HCT116 (cell line): ENCODE measurements around the gene LPAR1. TPM values are rescaled to one million over a fixed set of nuclear protein-coding genes. Genes with fewer than 3 reads are reported as not detected.

Experiments used
- ATAC-seq: fragments of 200-7000 bp; cut with Tn5 transposase; 2 replicates; pipeline ENCODE4 v1.9.1; 2020; ENCODE audit warnings: mild to moderate bottlenecking, moderate library complexity
- BruUV-seq: library from RNA; stranded (reverse); fragments of 400-500 nt; replicated peaks from 2 replicates; lab custom pipeline; 2021; lab: Mats Ljungman, UMichigan
- CTCF ChIA-PET: fragments of 300-600 bp; sonication (Branson Sonifier 250); formaldehyde crosslinking; loops from one replicate; lab custom pipeline; 2021; ENCODE audit warnings: antibody characterized with exemption; lab: Charles Lee
- POLR2A ChIA-PET: fragments of 300-600, 350-600 bp; sonication (Branson Sonifier 250); formaldehyde crosslinking; loops from one replicate; lab custom pipeline; 2021; ENCODE audit warnings: antibody characterized with exemption; lab: Charles Lee
- RAD21 ChIA-PET, 2 experiments: fragments of 300-600 bp; sonication (Branson Sonifier 250); formaldehyde crosslinking; loops; one replicate each; lab custom pipeline; 2023; ENCODE audit warnings: low total read pairs in 2 of 2; ENCODE audit not compliant: uncharacterized antibody in 2 of 2, unreplicated experiment in 2 of 2, low non-redundant PET in 1 of 2; lab: Charles Lee
- DNase-seq: peaks from one replicate; pipeline ENCODE4 v3.0.0-alpha.2; 2010; ENCODE audit warnings: low read depth, low spot score
- H2AFZ ChIP-seq: fragments of 200-600 bp; shearing (Covaris generic), sonication (generic); 2 replicates; pipeline ENCODE4 v1.6.1; 2017; ENCODE audit warnings: low read depth, mixed run types, mixed read lengths, antibody characterized with exemption, low read length; ENCODE audit not compliant: poor library complexity, severe bottlenecking
- H3K27ac ChIP-seq: 2 replicates; pipeline ENCODE4 v1.5.1; 2012; ENCODE audit warnings: low read depth, low read length
- H3K27me3 ChIP-seq: fragments of 200-600 bp; sonication (generic); 2 replicates; pipeline ENCODE4 v1.6.1; 2016; ENCODE audit warnings: mixed run types, low read length, mixed read lengths; ENCODE audit not compliant: insufficient read depth
- H3K36me3 ChIP-seq, 2 experiments: fragments of 200-500 bp in 1 of 2; fragments of 200-600 bp in 1 of 2; sonication (Bioruptor generic) in 1 of 2; sonication (generic) in 1 of 2; 2 replicates each; pipeline versions ENCODE4 v1.5.1 to v1.6.1; 2014 to 2016; ENCODE audit warnings: low read length in 2 of 2, inconsistent platforms in 1 of 2, mixed read lengths in 1 of 2, mixed run types in 1 of 2; ENCODE audit not compliant: insufficient read depth in 2 of 2, control insufficient read depth in 1 of 2
- H3K4me1 ChIP-seq, 2 experiments: fragments of 200-600 bp in 1 of 2; sonication (generic) in 1 of 2; 2 replicates each; pipeline versions ENCODE4 v1.5.1 to v1.6.1; 2012 to 2017; ENCODE audit warnings: low read length in 2 of 2, inconsistent platforms in 1 of 2, mild to moderate bottlenecking in 1 of 2, mixed read lengths in 1 of 2, mixed run types in 1 of 2, moderate library complexity in 1 of 2; ENCODE audit not compliant: insufficient read depth in 2 of 2, control insufficient read depth in 1 of 2
- H3K4me2 ChIP-seq: fragments of 200-600 bp; sonication (generic); 2 replicates; pipeline ENCODE4 v1.6.1; 2017; ENCODE audit warnings: mixed run types, low read length, mixed read lengths
- H3K4me3 ChIP-seq, 2 experiments: fragments of 200-600 bp in 1 of 2; sonication (generic) in 1 of 2; replicated peaks in 1 of 2; 2 replicates each; pipeline ENCODE4 v1.5.1; 2011 to 2016; ENCODE audit warnings: low read length in 2 of 2, control low read depth in 1 of 2, low read depth in 1 of 2, mild to moderate bottlenecking in 1 of 2, mixed read lengths in 1 of 2, mixed run types in 1 of 2
- H3K79me2 ChIP-seq: fragments of 200-600 bp; sonication (generic); 2 replicates; pipeline ENCODE4 v1.6.1; 2017; ENCODE audit warnings: mild to moderate bottlenecking, mixed run types, low read length, moderate library complexity, mixed read lengths; ENCODE audit not compliant: insufficient read depth
- H3K9ac ChIP-seq: fragments of 200-600 bp; sonication (generic); 2 replicates; pipeline ENCODE4 v1.6.1; 2016; ENCODE audit warnings: low read length, mixed read lengths
- H3K9me2 ChIP-seq: fragments of 200-600 bp; sonication (generic), shearing (Covaris generic); 2 replicates; pipeline ENCODE4 v1.6.1; 2017; ENCODE audit warnings: mixed run types, mild to moderate bottlenecking, moderate library complexity; ENCODE audit not compliant: insufficient read depth
- H3K9me3 ChIP-seq, 2 experiments: fragments of 200-500 bp in 1 of 2; fragments of 200-600 bp in 1 of 2; sonication (Bioruptor generic) in 1 of 2; sonication (generic) in 1 of 2; 2 replicates each; pipeline ENCODE4 v1.6.1; 2014 to 2017; ENCODE audit warnings: low read length in 2 of 2, mixed read lengths in 2 of 2, inconsistent platforms in 1 of 2, low read depth in 1 of 2, mild to moderate bottlenecking in 1 of 2, mixed run types in 1 of 2, moderate library complexity in 1 of 2; ENCODE audit not compliant: control insufficient read depth in 1 of 2, insufficient read depth in 1 of 2
- H4K20me1 ChIP-seq: fragments of 200-600 bp; sonication (generic), shearing (Covaris generic); 2 replicates; pipeline ENCODE4 v1.6.1; 2017; ENCODE audit warnings: mixed run types, mild to moderate bottlenecking, moderate library complexity; ENCODE audit not compliant: insufficient read depth
- CBX3 ChIP-seq: IDR thresholded peaks from 2 replicates; pipeline ENCODE4 v1.6.1; 2012; ENCODE audit warnings: low read depth
- EGR1 ChIP-seq: IDR thresholded peaks from 2 replicates; pipeline ENCODE4 v1.6.1; 2012; ENCODE audit warnings: low read depth
- ELF1 ChIP-seq: IDR thresholded peaks from 2 replicates; pipeline ENCODE4 v1.6.1; 2012; ENCODE audit warnings: low read depth, borderline replicate concordance
- EZH2 ChIP-seq: fragments of 200-600 bp; sonication (generic); IDR thresholded peaks from 2 replicates; pipeline ENCODE4 v1.6.1; 2017; ENCODE audit warnings: antibody characterized with exemption, mixed run types
- JUND ChIP-seq: IDR thresholded peaks from 2 replicates; pipeline ENCODE4 v1.6.1; 2012
- SRF ChIP-seq: IDR thresholded peaks from 2 replicates; pipeline ENCODE4 v1.6.1; 2012; ENCODE audit warnings: low read depth
- TCF7L2 ChIP-seq: IDR thresholded peaks from 2 replicates; pipeline ENCODE4 v1.7.0; 2011; ENCODE audit warnings: borderline replicate concordance, inconsistent platforms; ENCODE audit not compliant: insufficient read depth, insufficient read length; ENCODE audit errors: extremely low read depth
- ZFX ChIP-seq: fragments of 450-650 bp; IDR thresholded peaks from 2 replicates; pipeline ENCODE4 v1.6.1; 2017
- intact Hi-C: fragments of 100-400 bp; cut with micrococcal nuclease; formaldehyde crosslinking; loops from 2 replicates; pipeline ENCODE4 v1.10.0; 2022
- total RNA-seq: library from RNA; stranded (reverse); gene quantifications from one replicate; pipeline ENCODE4 v1.2.1, GENCODE V29; 2021; ENCODE audit not compliant: unreplicated experiment
- TF ChIP-seq, protein P1 (sequence below): IDR thresholded peaks from 2 replicates; pipeline ENCODE4 v1.6.1; 2012
- TF ChIP-seq, protein P2 (sequence below), 3 experiments: fragments of 200-600 bp in 1 of 3; sonication (generic) in 1 of 3; IDR thresholded peaks in 2 of 3; conservative IDR thresholded peaks in 1 of 3; 2 replicates each; pipeline ENCODE4 v1.5.1; 2012 to 2017; ENCODE audit warnings: low read depth in 2 of 3, low read length in 2 of 3, antibody characterized with exemption in 1 of 3, borderline replicate concordance in 1 of 3, control low read depth in 1 of 3, mild to moderate bottlenecking in 1 of 3, mixed read lengths in 1 of 3, mixed run types in 1 of 3, moderate library complexity in 1 of 3; ENCODE audit not compliant: insufficient read depth in 1 of 3

The LPAR1 gene
- total RNA-seq, 1 experiment from 2014 or later: 7.4 TPM

- TF ChIP-seq TCF7L2: no peak
- ChIA-PET RAD21 (no interaction called here), CTCF (no interaction called here), POLR2A (no interaction called here)
- no TSS peak for BruUV-seq
- Histone ChIP-seq H3K4me2 (no peak overlapping the region), H3K9me2 (no peaks in the 10 kb centered on the region), H3K36me3 (no peaks in the 10 kb centered on the region), H4K20me1 (no peaks in the 10 kb centered on the region), H3K27ac (no peak overlapping the region), H2AFZ (no peak overlapping the region), H3K9me3 (peaks cover 0 to 14% of the 10 kb centered on the region in 2 experiments; a peak in 1 of 4 replicates), H3K79me2 (no peaks in the 10 kb centered on the region), H3K4me3 (no peak overlapping the region), H3K9ac (no peak overlapping the region), H3K4me1 (no peaks in the 10 kb centered on the region), H3K27me3 (no peaks in the 10 kb centered on the region)
- no peak for DNase-seq
- intact Hi-C loops: no loop called here
- ATAC-seq: no peak
Measured at GRCh38 chr9:110898358-110898757, 139.9 kb downstream of the LPAR1 start.

GRCh38 chr9:110897943-110898342 lies 140.3 kb downstream of the LPAR1 start:
- H3K79me2 ChIP-seq: no peaks in the 10 kb centered on the region
- POLR2A ChIA-PET: no interaction called here
- intact Hi-C loops: no loop called here
- H3K4me1 ChIP-seq: no peaks in the 10 kb centered on the region
- CTCF ChIA-PET: no interaction called here
- RAD21 ChIA-PET: no interaction called here
- H3K4me2 ChIP-seq: no peak overlapping the region
- H3K27ac ChIP-seq: no peak overlapping the region
- no peak overlapping the region for H3K9ac ChIP-seq
- BruUV-seq: no TSS peak
- peaks cover 0 to 13% of the 10 kb centered on the region in 2 experiments; a peak in 1 of 4 replicates for H3K9me3 ChIP-seq
- TF ChIP-seq TCF7L2 (no peak), ZFX (no peak), EZH2 (no peak), JUND (no peak), ELF1 (no peak), SRF (no peak), CBX3 (no peak), EGR1 (no peak)
- TF ChIP-seq, protein P1, sequence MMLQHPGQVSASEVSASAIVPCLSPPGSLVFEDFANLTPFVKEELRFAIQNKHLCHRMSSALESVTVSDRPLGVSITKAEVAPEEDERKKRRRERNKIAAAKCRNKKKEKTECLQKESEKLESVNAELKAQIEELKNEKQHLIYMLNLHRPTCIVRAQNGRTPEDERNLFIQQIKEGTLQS: no peak
- TF ChIP-seq, protein P2, sequence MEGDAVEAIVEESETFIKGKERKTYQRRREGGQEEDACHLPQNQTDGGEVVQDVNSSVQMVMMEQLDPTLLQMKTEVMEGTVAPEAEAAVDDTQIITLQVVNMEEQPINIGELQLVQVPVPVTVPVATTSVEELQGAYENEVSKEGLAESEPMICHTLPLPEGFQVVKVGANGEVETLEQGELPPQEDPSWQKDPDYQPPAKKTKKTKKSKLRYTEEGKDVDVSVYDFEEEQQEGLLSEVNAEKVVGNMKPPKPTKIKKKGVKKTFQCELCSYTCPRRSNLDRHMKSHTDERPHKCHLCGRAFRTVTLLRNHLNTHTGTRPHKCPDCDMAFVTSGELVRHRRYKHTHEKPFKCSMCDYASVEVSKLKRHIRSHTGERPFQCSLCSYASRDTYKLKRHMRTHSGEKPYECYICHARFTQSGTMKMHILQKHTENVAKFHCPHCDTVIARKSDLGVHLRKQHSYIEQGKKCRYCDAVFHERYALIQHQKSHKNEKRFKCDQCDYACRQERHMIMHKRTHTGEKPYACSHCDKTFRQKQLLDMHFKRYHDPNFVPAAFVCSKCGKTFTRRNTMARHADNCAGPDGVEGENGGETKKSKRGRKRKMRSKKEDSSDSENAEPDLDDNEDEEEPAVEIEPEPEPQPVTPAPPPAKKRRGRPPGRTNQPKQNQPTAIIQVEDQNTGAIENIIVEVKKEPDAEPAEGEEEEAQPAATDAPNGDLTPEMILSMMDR (IDR thresholded peaks at IDR 0.05 in 2 of 3, conservative IDR thresholded peaks at IDR 0.05 in 1 of 3; ENCODE audit: borderline replicate concordance in 1 of 3, insufficient read depth in 1 of 3, low read depth in 2 of 3, low read length in 2 of 3): no peak
- TF ChIP-seq, all 23 proteins: peak for 0
- no peaks in the 10 kb centered on the region for H3K36me3 ChIP-seq
- no peaks in the 10 kb centered on the region for H3K9me2 ChIP-seq
- DNase-seq: no peak
- H3K27me3 ChIP-seq: no peaks in the 10 kb centered on the region
- no peak overlapping the region for H2AFZ ChIP-seq
- H4K20me1 ChIP-seq: no peaks in the 10 kb centered on the region
- no peak overlapping the region for H3K4me3 ChIP-seq
- no peak for ATAC-seq
